ENCODE data around the gene AIP. TPM values are rescaled to one million over a fixed set of nuclear protein-coding genes. Genes with fewer than 3 reads are reported as not detected.

The AIP gene
- total and polyA plus RNA-seq, 10 donors = 72.2 to 146 (median 92.6) TPM

GRCh38 chr11:67448220-67448609 lies 34.6 kb upstream of the AIP start:
- Histone ChIP-seq H3K9me3 (no peaks in the 10 kb centered on the region), H3K4me3 (no peak overlapping the region), H3K27me3 (replicated peaks in 1 of 7) (no peaks in the 10 kb centered on the region), H3K4me1 (peaks cover 35 to 96% (median 92%) of the 10 kb centered on the region in 6 donors), H3K36me3 (no peaks in the 10 kb centered on the region), H3K27ac (peak overlapping the region in 4 of 8 donors; percentile 0 to 96 (median 47))
- TF ChIP-seq POLR2A (IDR thresholded peaks at IDR 0.05) = no peak
- TF ChIP-seq CTCF (IDR thresholded peaks at IDR 0.05 in 8 of 11, conservative IDR thresholded peaks at IDR 0.05 in 3 of 11) = no peak
- TF ChIP-seq POLR2AphosphoS5 (IDR thresholded peaks at IDR 0.05) = no peak
- no peak for DNase-seq
- 89 to 98% (median 96%) methylated on average over 6 to 7 of the region's 7 CpGs for WGBS, 5 donors
- intact Hi-C loops (cut with DNase I; ENCODE audit: low total_unique reads) = no loop called here

- DNase-seq = no peak
- intact Hi-C loops (cut with DNase I; ENCODE audit: low total_unique reads) = no loop called here
- TF ChIP-seq CTCF (IDR thresholded peaks at IDR 0.05 in 8 of 11, conservative IDR thresholded peaks at IDR 0.05 in 3 of 11) (no peak), POLR2AphosphoS5 (IDR thresholded peaks at IDR 0.05) (peak in 1 of 3 donors; percentile 40)
- Histone ChIP-seq H3K27ac (peak overlapping the region in 4 of 8 donors; percentile 27 to 66 (median 50)), H3K36me3 (no peaks in the 10 kb centered on the region), H3K27me3 (replicated peaks in 1 of 7) (no peaks in the 10 kb centered on the region), H3K4me1 (peaks cover 33 to 97% (median 88%) of the 10 kb centered on the region in 6 donors), H3K4me3 (no peak overlapping the region), H3K9me3 (no peaks in the 10 kb centered on the region)
- 50 to 54% (median 51%) methylated on average over 9 of the region's 9 CpGs for WGBS, 5 donors
Measured at GRCh38 chr11:67449116-67449844, 33.5 kb upstream of the AIP start.

DNA sequence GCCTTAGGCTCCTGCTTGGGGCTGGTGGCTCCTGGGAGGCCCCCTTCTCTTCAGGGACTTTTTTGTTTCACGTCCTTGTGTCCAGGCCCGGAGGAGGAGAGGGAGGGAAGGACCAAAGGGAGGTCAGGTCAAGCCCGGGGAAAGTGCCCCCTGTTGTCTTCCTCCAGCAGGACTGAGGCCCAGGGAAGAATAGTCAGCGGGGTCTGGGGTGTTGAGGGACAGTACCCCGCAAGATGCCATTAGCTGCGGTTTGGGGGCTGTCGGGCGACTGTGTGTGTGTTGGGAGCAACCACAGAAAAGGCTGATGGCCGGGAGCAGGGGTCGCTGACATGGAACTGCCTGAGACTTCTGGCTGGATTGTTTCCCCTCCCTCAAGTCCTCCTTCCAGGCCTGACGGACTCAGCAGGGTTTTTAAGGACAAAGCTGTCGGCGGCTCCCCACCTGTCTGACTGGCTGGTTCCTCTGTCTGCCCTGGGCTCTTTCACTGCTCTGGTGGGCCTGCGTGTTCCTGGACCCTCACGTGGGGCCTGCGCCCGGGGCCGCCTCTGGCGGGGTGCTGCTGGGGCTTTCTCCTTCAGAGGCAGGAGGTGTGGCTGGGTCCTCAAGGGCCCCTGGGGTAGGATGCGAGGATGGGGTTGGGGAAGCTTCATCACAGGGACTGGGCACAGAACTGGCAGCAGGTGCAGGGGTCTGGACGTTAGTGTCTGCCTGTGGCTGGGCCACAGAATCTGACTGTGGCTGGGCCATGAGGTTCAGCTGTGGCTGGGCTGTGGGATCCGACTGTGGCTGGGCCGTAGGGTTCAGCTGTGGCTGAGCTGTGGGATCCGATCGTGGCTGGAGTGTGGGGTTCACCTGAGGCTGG lies 31.8 kb upstream of the AIP start:
- H3K4me3 ChIP-seq = no peak overlapping the region
- H3K4me1 ChIP-seq = peaks cover 18 to 96% (median 77%) of the 10 kb centered on the region in 6 donors
- intact Hi-C loops (cut with DNase I; ENCODE audit: low total_unique reads) = no loop called here
- WGBS, 5 donors = 80 to 93% (median 91%) methylated on average over 19 to 25 of the region's 25 CpGs
- peak overlapping the region in 5 of 8 donors; percentile 33 to 74 (median 58) for H3K27ac ChIP-seq
- H3K27me3 ChIP-seq (replicated peaks in 1 of 7) = no peaks in the 10 kb centered on the region
- TF ChIP-seq CTCF (IDR thresholded peaks at IDR 0.05 in 8 of 11, conservative IDR thresholded peaks at IDR 0.05 in 3 of 11) = no peak
- TF ChIP-seq POLR2AphosphoS5 (IDR thresholded peaks at IDR 0.05) = no peak
- no peak for TF ChIP-seq POLR2A (IDR thresholded peaks at IDR 0.05)
- no peak for DNase-seq
- H3K9me3 ChIP-seq = no peaks in the 10 kb centered on the region
- no peaks in the 10 kb centered on the region for H3K36me3 ChIP-seq

- DNase-seq = no peak
- WGBS, 5 donors = 90 to 93% (median 92%) methylated on average over 14 of the region's 14 CpGs
- no peaks in the 10 kb centered on the region for H3K9me3 ChIP-seq
Measured at GRCh38 chr11:67451658-67451976, 31.2 kb upstream of the AIP start.

More at GRCh38 chr11:67451658-67451976, 31.2 kb upstream of the AIP start:
- no peak overlapping the region for H3K4me3 ChIP-seq
- intact Hi-C loops (cut with DNase I; ENCODE audit: low total_unique reads) = no loop called here
- H3K27me3 ChIP-seq (replicated peaks in 1 of 7) = no peaks in the 10 kb centered on the region
- H3K4me1 ChIP-seq = peaks cover 15 to 90% (median 72%) of the 10 kb centered on the region in 6 donors
- TF ChIP-seq CTCF (IDR thresholded peaks at IDR 0.05 in 8 of 11, conservative IDR thresholded peaks at IDR 0.05 in 3 of 11) (no peak), POLR2A (IDR thresholded peaks at IDR 0.05) (no peak), POLR2AphosphoS5 (IDR thresholded peaks at IDR 0.05) (no peak)
- H3K27ac ChIP-seq = peak overlapping the region in 6 of 8 donors; percentile 50 to 74 (median 64)
- H3K36me3 ChIP-seq = no peaks in the 10 kb centered on the region

All from spleen (tissue), 11 donors.